Stimulated activated CD8-positive, alpha-beta memory T cell treated with anti-CD3 and anti-CD28 coated beads, Interleukin-4, amount 100 ng/mL, for 4 hours (primary cell): ENCODE results near the gene DAW1.
"Not testable (repeated sequence)": the region's sequence is repeated elsewhere in the genome, so short reads cannot be mapped to it uniquely, and the experiment has no call there.

Source experiments
- DNase-seq, 2 donors: peaks; one replicate each; pipeline ENCODE4 v3.0.0-alpha.2; 2020; ENCODE audit warnings: low read depth in 2 of 2, low spot score in 1 of 2

Gene DAW1, protein sequence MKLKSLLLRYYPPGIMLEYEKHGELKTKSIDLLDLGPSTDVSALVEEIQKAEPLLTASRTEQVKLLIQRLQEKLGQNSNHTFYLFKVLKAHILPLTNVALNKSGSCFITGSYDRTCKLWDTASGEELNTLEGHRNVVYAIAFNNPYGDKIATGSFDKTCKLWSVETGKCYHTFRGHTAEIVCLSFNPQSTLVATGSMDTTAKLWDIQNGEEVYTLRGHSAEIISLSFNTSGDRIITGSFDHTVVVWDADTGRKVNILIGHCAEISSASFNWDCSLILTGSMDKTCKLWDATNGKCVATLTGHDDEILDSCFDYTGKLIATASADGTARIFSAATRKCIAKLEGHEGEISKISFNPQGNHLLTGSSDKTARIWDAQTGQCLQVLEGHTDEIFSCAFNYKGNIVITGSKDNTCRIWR

GRCh38 chr2:227871375-227871791 lies at the start of gene DAW1:
Gene DAW1 (plus strand): TSS chr2:227871631. CDS start chr2:227871690, 59 bp downstream.
- no peak for DNase-seq

- no peak for DNase-seq
These were observed 48.9 kb upstream of the DAW1 start for GRCh38 chr2:227822416-227823003.

GRCh38 chr2:227823922-227824321 lies 47.5 kb upstream of the DAW1 start:
- DNase-seq: no peak

DNA sequence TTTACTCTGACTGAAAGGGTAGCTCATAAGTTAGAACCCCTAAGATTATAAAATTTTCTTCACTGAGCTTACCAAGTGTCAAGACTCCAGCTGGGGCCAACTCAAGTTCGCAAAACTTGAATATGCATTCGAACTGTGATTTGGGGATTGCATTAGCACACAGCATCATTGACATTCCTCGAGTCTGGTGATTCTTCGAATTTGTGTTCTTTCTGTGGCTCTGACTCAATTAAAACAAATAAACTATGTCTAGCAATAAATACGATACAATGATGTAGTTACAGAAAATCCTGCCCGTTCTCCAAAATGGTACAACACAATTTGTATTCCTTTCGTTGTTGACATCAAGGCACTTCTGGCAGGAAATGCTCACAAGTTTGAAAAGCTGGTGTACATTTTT lies 46.7 kb upstream of the DAW1 start:
- no peak for DNase-seq

- no peak for DNase-seq
These were observed 45.4 kb upstream of the DAW1 start for GRCh38 chr2:227826019-227826521.

DNA sequence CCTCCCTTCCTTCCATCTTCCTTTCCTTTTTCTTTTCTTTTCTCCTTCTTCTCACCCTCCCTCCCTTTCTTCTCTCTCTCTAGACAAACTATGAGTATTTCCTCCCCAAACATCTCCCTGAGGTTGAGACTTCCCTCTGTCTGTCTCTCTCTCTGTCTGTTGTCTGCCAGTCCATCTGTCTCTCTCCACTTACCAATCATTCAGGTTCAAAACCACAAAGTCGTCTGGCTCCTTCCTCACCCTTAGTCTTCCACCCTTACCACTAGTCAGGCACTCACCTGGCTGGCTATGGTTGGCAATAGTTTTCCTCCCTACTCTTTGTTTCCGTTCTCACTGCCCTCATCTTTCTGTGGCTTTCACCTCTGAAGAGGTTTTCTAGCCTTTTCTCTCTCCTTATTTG lies 44.9 kb upstream of the DAW1 start:
- DNase-seq: no peak

- DNase-seq: no peak
These were observed 44.3 kb upstream of the DAW1 start for GRCh38 chr2:227827143-227827542.

DNA sequence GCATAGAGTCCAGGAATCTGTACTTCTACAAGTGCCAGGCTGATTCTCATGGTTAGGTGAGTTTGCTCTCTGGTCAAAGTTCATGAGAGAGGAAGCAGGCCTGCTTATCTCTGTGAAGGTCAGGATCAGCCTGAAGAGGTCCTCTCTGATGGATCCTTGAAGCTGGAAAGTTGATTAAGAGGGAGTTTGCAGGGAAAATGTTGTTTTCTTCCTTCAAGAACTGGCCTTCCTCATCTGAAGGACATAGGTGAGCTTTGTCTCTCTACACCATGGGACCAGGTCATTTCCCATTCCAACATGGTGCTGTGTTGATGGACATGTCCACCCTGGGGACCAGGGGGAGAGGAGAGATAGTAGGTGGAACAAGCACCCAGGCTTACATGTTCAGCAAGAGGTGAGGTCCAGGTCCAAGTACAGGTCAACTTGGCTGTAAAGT lies 42.9 kb upstream of the DAW1 start:
- DNase-seq: no peak

DNA sequence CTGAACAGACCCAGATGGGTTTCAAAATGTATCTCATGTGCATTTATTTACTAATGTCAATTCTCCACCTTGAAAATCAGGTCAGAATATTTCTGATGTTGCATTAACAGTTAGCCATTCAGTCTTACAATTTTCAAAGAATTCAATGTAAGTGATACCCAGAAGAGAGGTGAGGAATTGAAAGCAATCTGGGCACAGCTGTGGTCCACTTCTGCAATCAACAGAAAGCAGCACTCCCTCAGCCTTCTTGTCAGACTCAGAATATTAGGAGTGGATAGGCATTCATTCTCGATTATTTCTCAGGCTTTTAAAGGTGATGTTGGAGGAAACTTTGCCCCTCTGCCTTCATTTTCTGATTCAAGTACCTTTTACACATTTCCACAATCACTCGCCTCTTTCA lies 42.1 kb upstream of the DAW1 start:
- DNase-seq: no peak

GRCh38 chr2:227834423-227834822 lies 37.0 kb upstream of the DAW1 start:
- DNase-seq: no peak

- DNase-seq: no peak
These were observed 36.3 kb upstream of the DAW1 start for GRCh38 chr2:227834916-227835650.

DNA sequence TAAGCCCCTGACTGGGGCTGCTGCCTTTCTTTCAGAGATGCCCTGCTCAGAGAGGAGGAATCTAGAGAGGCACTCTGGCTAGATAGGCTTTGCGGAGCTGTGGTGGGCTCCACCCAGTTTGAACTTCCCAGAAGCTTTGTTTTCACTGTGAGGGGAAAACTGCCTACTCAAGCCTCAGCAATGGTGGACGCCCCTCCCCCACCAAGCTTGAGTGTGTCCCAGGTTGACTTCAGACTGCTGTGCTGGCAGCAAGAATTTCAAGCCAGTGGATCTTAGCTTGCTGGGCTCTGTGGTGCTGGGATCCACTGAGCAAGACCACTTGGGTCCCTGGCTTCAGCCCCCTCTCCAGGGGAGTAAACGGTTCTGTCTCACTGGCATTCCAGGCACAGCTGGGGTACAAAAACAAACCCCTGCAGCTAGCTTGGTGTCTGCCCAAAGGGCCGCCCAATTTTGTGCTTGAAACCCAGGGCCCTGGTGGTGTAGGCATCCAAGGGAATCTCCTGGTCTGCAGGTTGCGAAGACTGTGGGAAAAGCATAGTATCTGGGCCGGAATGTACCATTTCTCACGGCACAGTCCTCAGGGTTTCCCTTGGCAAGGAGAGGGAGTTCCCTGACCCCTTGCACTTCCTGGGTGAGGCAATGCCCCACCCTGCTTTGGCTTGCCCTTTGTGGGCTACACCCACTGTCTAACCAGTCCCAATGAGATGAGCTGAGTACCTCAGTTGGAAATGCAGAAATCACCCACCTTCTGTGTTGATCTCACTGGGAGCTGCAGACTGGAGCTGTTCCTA lies 31.9 kb upstream of the DAW1 start:
- DNase-seq: not testable (repeated sequence)

DNA sequence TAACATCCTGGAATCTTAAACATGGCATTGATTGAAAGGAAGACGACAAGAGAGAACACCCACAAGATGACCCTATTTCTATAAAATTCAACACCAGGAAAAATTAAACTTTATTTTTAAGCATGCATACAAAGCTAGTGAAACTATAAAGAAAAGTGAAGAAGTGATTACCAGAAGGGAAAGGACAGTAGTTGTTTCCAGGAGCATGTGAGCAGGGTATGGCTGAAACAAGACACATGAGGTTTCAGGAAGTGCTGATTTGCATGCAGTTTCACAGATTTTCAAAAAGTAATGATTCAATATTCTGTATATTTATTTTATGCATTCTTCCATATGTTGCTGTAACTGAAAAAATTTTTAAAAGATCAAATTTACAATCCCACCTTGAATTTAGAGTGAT lies 24.6 kb upstream of the DAW1 start:
- DNase-seq: no peak

DNA sequence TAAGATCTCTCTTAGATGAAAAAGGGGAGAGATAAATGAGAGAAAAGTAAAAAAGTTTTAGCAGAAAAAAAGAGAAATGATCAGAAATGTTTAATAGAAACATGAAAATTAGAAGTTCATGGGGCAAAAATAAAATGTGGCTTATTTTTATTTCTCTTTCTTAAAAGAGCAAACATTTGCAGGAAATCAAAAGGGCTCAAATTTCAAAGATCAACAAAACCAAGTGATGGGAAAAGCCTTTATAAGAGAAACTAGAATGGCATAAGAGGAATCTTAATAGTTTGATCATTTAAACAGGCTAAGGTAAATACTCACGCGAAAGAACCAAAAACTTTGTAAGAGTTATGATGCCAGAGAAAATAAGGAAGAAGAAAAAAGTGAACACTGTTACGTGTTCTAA lies 23.3 kb upstream of the DAW1 start:
- no peak for DNase-seq

GRCh38 chr2:227848586-227848985 lies 22.8 kb upstream of the DAW1 start:
- DNase-seq: no peak

DNA sequence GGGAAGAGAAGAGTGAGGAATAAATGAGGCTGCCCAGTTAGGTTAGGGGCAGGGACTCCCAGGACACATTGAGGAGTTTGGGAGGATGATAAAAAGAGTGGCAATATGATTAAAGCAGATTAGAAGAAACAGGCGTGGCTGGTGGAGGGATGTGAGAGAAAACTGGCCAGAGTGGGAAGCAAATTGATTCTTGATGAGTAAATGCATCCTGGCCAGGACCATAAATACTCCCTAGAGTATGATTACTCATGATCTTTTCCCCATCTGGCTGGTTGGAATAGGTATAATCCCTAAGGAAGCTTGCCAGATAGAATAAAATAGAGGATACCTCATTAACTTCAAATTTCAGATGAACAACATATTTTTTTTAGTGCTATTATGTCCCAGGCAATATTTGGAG lies 21.5 kb upstream of the DAW1 start:
- DNase-seq: no peak

GRCh38 chr2:227853204-227853629 lies 18.2 kb upstream of the DAW1 start:
- no peak for DNase-seq

- DNase-seq: no peak
These were observed 17.6 kb upstream of the DAW1 start for GRCh38 chr2:227853765-227854271.

GRCh38 chr2:227855440-227855839 lies 16.0 kb upstream of the DAW1 start:
- DNase-seq: no peak

- DNase-seq: no peak
These were observed 14.7 kb upstream of the DAW1 start for GRCh38 chr2:227856697-227857096.

DNA sequence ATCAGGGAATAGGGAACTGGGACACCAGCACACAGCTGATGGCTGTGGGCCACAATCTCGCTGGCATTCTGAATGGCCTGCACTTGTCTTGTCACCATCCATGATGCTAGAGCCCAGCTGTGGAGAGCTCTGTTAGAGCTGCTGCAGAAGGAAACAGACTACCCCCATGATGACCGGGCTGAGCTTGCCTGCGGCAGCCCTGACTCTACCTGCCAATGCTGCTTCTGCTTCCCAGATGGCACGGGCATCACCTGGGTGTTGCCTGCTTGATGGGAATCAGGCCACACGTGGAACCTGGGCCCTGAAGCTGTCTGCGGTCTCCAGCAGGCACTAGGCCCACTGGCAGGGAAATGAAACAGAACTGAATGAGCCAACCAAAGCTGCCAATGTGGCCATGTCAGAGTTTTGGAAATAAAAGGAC lies 11.2 kb upstream of the DAW1 start:
- no peak for DNase-seq
